B cell (primary cell): ENCODE data around the gene WBP1. TPM values are rescaled to one million over a fixed set of nuclear protein-coding genes. Genes with fewer than 3 reads are reported as not detected.
A peak's percentile ranks its signal among the peaks of the same experiment; 100 is the strongest.

Source experiments
- ATAC-seq: fragments of 200-7000 bp; cut with Tn5 transposase; one replicate; pipeline ENCODE4 v1.10.0; 2021; ENCODE audit warnings: low read depth, mild to moderate bottlenecking, moderate number of reproducible peaks, moderate library complexity
- CTCF ChIA-PET: fragments of 350-600 bp; sonication (Branson Sonifier 250); formaldehyde crosslinking; loops from one replicate; lab custom pipeline; 2021; ENCODE audit warnings: antibody characterized with exemption, inconsistent platforms; lab: Charles Lee
- POLR2A ChIA-PET: fragments of 350-600 bp; sonication (Branson Sonifier 250); formaldehyde crosslinking; loops from one replicate; lab custom pipeline; 2021; ENCODE audit warnings: antibody characterized with exemption; lab: Charles Lee
- DNase-seq: peaks from one replicate; pipeline ENCODE4 v3.0.0; 2013
- H2AFZ ChIP-seq: 2 replicates; pipeline ENCODE4 v1.6.1; 2012; ENCODE audit warnings: mild to moderate bottlenecking, low read depth, low read length; ENCODE audit not compliant: insufficient read depth, poor library complexity, severe bottlenecking
- H3K27ac ChIP-seq, 2 donors: 1 replicate in 1 of 2; 2 replicates in 1 of 2; pipeline ENCODE4 v1.5.1; 2012 to 2013; ENCODE audit warnings: low read length in 2 of 2, mild to moderate bottlenecking in 2 of 2, moderate library complexity in 1 of 2
- H3K27me3 ChIP-seq, 4 experiments: fragments of 200-600 bp in 1 of 4; sonication (generic) in 1 of 4; replicated peaks in 1 of 4; 1 replicate in 2 of 4; 2 replicates in 2 of 4; pipeline versions ENCODE4 v1.6.1 to v1.7.0; 2013 to 2016; ENCODE audit warnings: low read length in 3 of 4, mild to moderate bottlenecking in 2 of 4, mixed read lengths in 1 of 4, moderate library complexity in 1 of 4; ENCODE audit not compliant: insufficient read depth in 4 of 4, control insufficient read depth in 3 of 4; ENCODE audit errors: control extremely low read depth in 1 of 4
- H3K36me3 ChIP-seq, 2 experiments: replicated peaks in 1 of 2; 1 replicate in 1 of 2; 2 replicates in 1 of 2; pipeline versions ENCODE4 v1.6.1 to v1.7.1; 2013; ENCODE audit warnings: low read length in 1 of 2; ENCODE audit not compliant: insufficient read depth in 2 of 2, control insufficient read depth in 1 of 2; ENCODE audit errors: control extremely low read depth in 1 of 2, extremely low read depth in 1 of 2
- H3K4me1 ChIP-seq, 2 donors: fragments of 200-600 bp in 1 of 2; sonication (generic) in 1 of 2; 1 replicate in 1 of 2; 2 replicates in 1 of 2; pipeline versions ENCODE4 v1.5.1 to v1.6.1; 2013 to 2017; ENCODE audit warnings: low read length in 2 of 2; ENCODE audit not compliant: control insufficient read depth in 2 of 2, insufficient read depth in 2 of 2
- H3K4me2 ChIP-seq: replicated peaks from 2 replicates; pipeline ENCODE3; 2012; ENCODE audit warnings: mild to moderate bottlenecking, low read depth, low read length; ENCODE audit not compliant: poor library complexity, severe bottlenecking
- H3K4me3 ChIP-seq, 5 experiments: fragments of 200-600 bp in 1 of 5; sonication (generic) in 1 of 5; 1 replicate in 3 of 5; 2 replicates in 2 of 5; pipeline versions ENCODE4 v1.5.1 to v1.7.0; 2011 to 2016; ENCODE audit warnings: low read length in 4 of 5, mild to moderate bottlenecking in 4 of 5, low read depth in 2 of 5, control low read depth in 1 of 5, moderate library complexity in 1 of 5; ENCODE audit not compliant: insufficient read depth in 1 of 5; ENCODE audit errors: control extremely low read depth in 1 of 5, extremely low read depth in 1 of 5
- H3K79me2 ChIP-seq: fragments of 200-600 bp; sonication (generic); one replicate; pipeline ENCODE4 v1.6.0; 2016; ENCODE audit warnings: low read length; ENCODE audit not compliant: control insufficient read depth, insufficient read depth
- H3K9ac ChIP-seq: fragments of 200-600 bp; sonication (generic); 2 replicates; pipeline ENCODE4 v1.6.1; 2017; ENCODE audit warnings: mild to moderate bottlenecking, low read length, moderate library complexity
- H3K9me3 ChIP-seq, 3 donors: one replicate each; pipeline versions ENCODE4 v1.6.1 to v1.7.1; 2013; ENCODE audit warnings: low read length in 2 of 3; ENCODE audit not compliant: control insufficient read depth in 2 of 3, insufficient read depth in 1 of 3; ENCODE audit errors: control extremely low read depth in 1 of 3
- H4K20me1 ChIP-seq: 2 replicates; pipeline ENCODE4 v1.6.0; 2012; ENCODE audit warnings: mild to moderate bottlenecking, low read length; ENCODE audit not compliant: insufficient read depth, control insufficient read depth, poor library complexity, severe bottlenecking
- H3K27ac Mint-ChIP-seq: one replicate; pipeline ENCODE4 v1.8.0; 2021; ENCODE audit warnings: mixed read lengths
- H3K27me3 Mint-ChIP-seq: one replicate; pipeline ENCODE4 v1.8.0; 2021; ENCODE audit warnings: mixed read lengths
- H3K4me1 Mint-ChIP-seq: one replicate; pipeline ENCODE4 v1.8.0; 2021; ENCODE audit warnings: mixed read lengths
- H3K4me3 Mint-ChIP-seq: one replicate; pipeline ENCODE4 v1.8.0; 2021; ENCODE audit warnings: mixed read lengths
- H3K9me3 Mint-ChIP-seq: one replicate; pipeline ENCODE4 v1.8.0; 2022; ENCODE audit warnings: mixed read lengths; ENCODE audit not compliant: insufficient read depth
- CTCF ChIP-seq: fragments of 200-600 bp; IDR thresholded peaks from one replicate; pipeline ENCODE4 v1.8.0; 2022; ENCODE audit warnings: antibody characterized with exemption, mild to moderate bottlenecking
- EZH2 ChIP-seq: IDR thresholded peaks from 2 replicates; pipeline ENCODE4 v1.6.1; 2012; ENCODE audit warnings: borderline replicate concordance, low read depth, mild to moderate bottlenecking, moderate library complexity, low read length; ENCODE audit not compliant: insufficient read depth, poor library complexity, severe bottlenecking
- WGBS: methylation state at CpG from one replicate; pipeline ENCODE4 v1.1.5; 2013; ENCODE audit warnings: missing lambda C conversion rate; ENCODE audit not compliant: insufficient coverage; 5-methylcytosine and 5-hydroxymethylcytosine counted together
- intact Hi-C: fragments of 100-400 bp; cut with micrococcal nuclease; formaldehyde crosslinking; loops from one replicate; pipeline ENCODE4 v1.10.0; 2022
- polyA plus RNA-seq: library from polyadenylated mRNA; depleted of rRNA; stranded (reverse); fragments of >200 nt; gene quantifications from 2 replicates; pipeline ENCODE4 v1.2.3, GENCODE V29; 2012
- total RNA-seq, 2 donors: library from RNA; stranded (reverse); fragments of 120-200 nt in 1 of 2; gene quantifications; 1 replicate in 1 of 2; 2 replicates in 1 of 2; pipeline versions ENCODE4 v1.2.3 to v1.2.4, GENCODE V29; 2013 to 2022

The WBP1 gene
- total and polyA plus RNA-seq, 2 donors (not counting 1 experiment from before 2014, with no cell fraction given), result 98.4 to 207 TPM

GRCh38 chr2:74462054-74462785 is 4.0 kb downstream of the WBP1 start:
- peak overlapping the region; percentile 65 for H3K27ac Mint-ChIP-seq
- no peak overlapping the region for H3K4me3 Mint-ChIP-seq
- TF ChIP-seq CTCF (no peak), EZH2 (no peak)

GRCh38 chr2:74462786-74463105 is 4.5 kb downstream of the WBP1 start:
- H3K27me3 Mint-ChIP-seq, result no peaks in the 10 kb centered on the region
- Histone ChIP-seq H3K9ac (no peak overlapping the region), H3K4me3 (no peak overlapping the region), H3K27ac (no peak overlapping the region), H3K79me2 (peaks cover 44% of the 10 kb centered on the region), H4K20me1 (peaks cover 16% of the 10 kb centered on the region), H2AFZ (no peak overlapping the region), H3K9me3 (no peaks in the 10 kb centered on the region), H3K36me3 (peaks cover 0 to 20% of the 10 kb centered on the region in 2 experiments), H3K27me3 (no peaks in the 10 kb centered on the region), H3K4me2 (no peak overlapping the region), H3K4me1 (peaks cover 20 to 29% of the 10 kb centered on the region in 2 donors)
- ATAC-seq, result no peak
- no peaks in the 10 kb centered on the region for H3K9me3 Mint-ChIP-seq
- TF ChIP-seq EZH2, result no peak
- no peak for TF ChIP-seq CTCF
- intact Hi-C loops, result no loop called here
- peak overlapping the region; percentile 82 for H3K4me3 Mint-ChIP-seq
- no peak overlapping the region for H3K27ac Mint-ChIP-seq
- 96% methylated on average over 4 of the region's 4 CpGs for WGBS
- CTCF ChIA-PET, result no interaction called here
- H3K4me1 Mint-ChIP-seq, result peaks cover 40% of the 10 kb centered on the region
- DNase-seq, result no peak
- POLR2A ChIA-PET, result no interaction called here

More at GRCh38 chr2:74462054-74462785, 4.0 kb downstream of the WBP1 start:
- Mint-ChIP-seq H3K27me3 (no peaks in the 10 kb centered on the region), H3K4me1 (peaks cover 43% of the 10 kb centered on the region), H3K9me3 (no peaks in the 10 kb centered on the region)
- DNase-seq (peak; percentile 13), ATAC-seq (no peak)
- Histone ChIP-seq H3K79me2 (peaks cover 44% of the 10 kb centered on the region), H3K9me3 (no peaks in the 10 kb centered on the region), H2AFZ (no peak overlapping the region), H4K20me1 (peaks cover 16% of the 10 kb centered on the region), H3K4me1 (peaks cover 20 to 29% of the 10 kb centered on the region in 2 donors), H3K27ac (no peak overlapping the region), H3K9ac (no peak overlapping the region), H3K27me3 (no peaks in the 10 kb centered on the region), H3K4me3 (no peak overlapping the region), H3K4me2 (no peak overlapping the region), H3K36me3 (peaks cover 0 to 20% of the 10 kb centered on the region in 2 experiments)
- intact Hi-C loops, result no loop called here
- 97% methylated on average over 16 of the region's 20 CpGs for WGBS
- ChIA-PET CTCF (no interaction called here), POLR2A (interaction anchor here (0.5 to 0.6 kb wide), 2 partner anchors 12 to 281 kb away, joined by 3 to 8 read pairs; no protein-coding TSS in a partner anchor)
